SK-N-SH treated with all-trans-retinoic acid at 6 μM for 48 hours (cell line): ENCODE measurements around the gene ARFGAP3.

Experiments used
- ATAC-seq: fragments of 200-7000 bp; cut with Tn5 transposase; 3 replicates; pipeline ENCODE4 v1.9.1; 2020; ENCODE audit warnings: mild to moderate bottlenecking, moderate library complexity
- ARNTL ChIP-seq: fragments of 450-650 bp; formaldehyde crosslinking; IDR thresholded peaks from 2 replicates; pipeline ENCODE4 v1.5.0; 2020; ENCODE audit warnings: low read depth, mild to moderate bottlenecking, moderate library complexity, borderline replicate concordance
- BACH2 ChIP-seq: fragments of 250-450 bp; sonication (Bioruptor Pico); IDR thresholded peaks from 2 replicates; pipeline ENCODE4 v1.9.0; 2021; ENCODE audit warnings: mild to moderate bottlenecking, borderline replicate concordance
- CSDC2 ChIP-seq: fragments of 250-450 bp; sonication (Bioruptor Pico); IDR thresholded peaks from 2 replicates; pipeline ENCODE4 v1.5.0; 2020; ENCODE audit warnings: mild to moderate bottlenecking, moderate library complexity
- ESRRG ChIP-seq: fragments of 250-450 bp; sonication (Bioruptor Pico); IDR thresholded peaks from 2 replicates; pipeline ENCODE4 v1.6.1; 2021; ENCODE audit warnings: mild to moderate bottlenecking
- GLIS3 ChIP-seq: fragments of 250-450 bp; sonication (Bioruptor Pico); IDR thresholded peaks from 2 replicates; pipeline ENCODE4 v1.5.0; 2020; ENCODE audit warnings: mild to moderate bottlenecking, moderate library complexity
- ISL1 ChIP-seq: fragments of 250-450 bp; sonication (Bioruptor Pico); IDR thresholded peaks from 2 replicates; pipeline ENCODE4 v2.1.2; 2022; ENCODE audit warnings: mild to moderate bottlenecking, moderate library complexity
- OSR1 ChIP-seq: fragments of 250-450 bp; sonication (Bioruptor Pico); IDR thresholded peaks from 2 replicates; pipeline ENCODE4 v1.8.0; 2022; ENCODE audit warnings: moderate library complexity, mild to moderate bottlenecking, inconsistent platforms
- PPARA ChIP-seq: fragments of 250-450 bp; sonication (Bioruptor Pico); IDR thresholded peaks from 2 replicates; pipeline ENCODE4 v1.5.0; 2020; ENCODE audit warnings: mild to moderate bottlenecking, borderline replicate concordance
- RARB ChIP-seq: fragments of 250-450 bp; sonication (Bioruptor Pico); IDR thresholded peaks from 2 replicates; pipeline ENCODE4 v1.8.0; 2021; ENCODE audit warnings: mild to moderate bottlenecking, moderate library complexity
- SNAI2 ChIP-seq: fragments of 250-450 bp; sonication (Bioruptor Pico); IDR thresholded peaks from 2 replicates; pipeline ENCODE4 v1.5.0; 2020; ENCODE audit warnings: mild to moderate bottlenecking, moderate library complexity
- TCF4 ChIP-seq: fragments of 250-450 bp; sonication (Bioruptor Pico); IDR thresholded peaks from 2 replicates; pipeline ENCODE4 v1.8.0; 2021; ENCODE audit warnings: mild to moderate bottlenecking, moderate library complexity, borderline replicate concordance
- TOX ChIP-seq: fragments of 250-450 bp; sonication (Bioruptor Pico); IDR thresholded peaks from 2 replicates; pipeline ENCODE4 v1.8.0; 2021; ENCODE audit warnings: mild to moderate bottlenecking, moderate library complexity, borderline replicate concordance
- ZC3H10 ChIP-seq: fragments of 250-450 bp; sonication (Bioruptor Pico); IDR thresholded peaks from 2 replicates; pipeline ENCODE4 v1.5.1; 2021; ENCODE audit warnings: mild to moderate bottlenecking, moderate library complexity
- ZFP3 ChIP-seq: fragments of 250-450 bp; sonication (Bioruptor Pico); IDR thresholded peaks from 2 replicates; pipeline ENCODE4 v1.5.0; 2020; ENCODE audit warnings: mild to moderate bottlenecking, moderate library complexity
- ZFP30 ChIP-seq: fragments of 450-650 bp; formaldehyde crosslinking; IDR thresholded peaks from 2 replicates; pipeline ENCODE4 v1.5.0; 2022; ENCODE audit warnings: mild to moderate bottlenecking, moderate library complexity
- ZNF565 ChIP-seq: fragments of 450-650 bp; formaldehyde crosslinking; conservative IDR thresholded peaks from 2 replicates; pipeline ENCODE4 v1.5.0; 2020; ENCODE audit warnings: low read depth, mild to moderate bottlenecking, moderate library complexity
- ZNF70 ChIP-seq: fragments of 450-650 bp; formaldehyde crosslinking; IDR thresholded peaks from 2 replicates; pipeline ENCODE4 v1.5.0; 2020; ENCODE audit warnings: mild to moderate bottlenecking, moderate library complexity
- ZNF8 ChIP-seq: fragments of 450-650 bp; formaldehyde crosslinking; IDR thresholded peaks from 2 replicates; pipeline ENCODE4 v1.5.0; 2020; ENCODE audit warnings: mild to moderate bottlenecking, moderate library complexity
- TF ChIP-seq, protein P1 (sequence below): fragments of 250-450 bp; sonication (Bioruptor Pico); IDR thresholded peaks from 2 replicates; pipeline ENCODE4 v1.5.1; 2020; ENCODE audit warnings: low read depth, mild to moderate bottlenecking, moderate library complexity
- TF ChIP-seq, protein P2 (sequence below): fragments of 250-450 bp; sonication (Bioruptor Pico); IDR thresholded peaks from 2 replicates; pipeline ENCODE4 v1.5.0; 2020; ENCODE audit warnings: mild to moderate bottlenecking, moderate library complexity
- TF ChIP-seq, protein P3 (sequence below): fragments of 250-450 bp; sonication (Bioruptor Pico); IDR thresholded peaks from 2 replicates; pipeline ENCODE4 v1.5.1; 2021; ENCODE audit warnings: mild to moderate bottlenecking, moderate library complexity
- TF ChIP-seq, protein P4 (sequence below): fragments of 250-450 bp; sonication (Bioruptor Pico); IDR thresholded peaks from 2 replicates; pipeline ENCODE4 v1.8.0; 2020; ENCODE audit warnings: mild to moderate bottlenecking, moderate library complexity, borderline replicate concordance

ARFGAP3 gene

DNA sequence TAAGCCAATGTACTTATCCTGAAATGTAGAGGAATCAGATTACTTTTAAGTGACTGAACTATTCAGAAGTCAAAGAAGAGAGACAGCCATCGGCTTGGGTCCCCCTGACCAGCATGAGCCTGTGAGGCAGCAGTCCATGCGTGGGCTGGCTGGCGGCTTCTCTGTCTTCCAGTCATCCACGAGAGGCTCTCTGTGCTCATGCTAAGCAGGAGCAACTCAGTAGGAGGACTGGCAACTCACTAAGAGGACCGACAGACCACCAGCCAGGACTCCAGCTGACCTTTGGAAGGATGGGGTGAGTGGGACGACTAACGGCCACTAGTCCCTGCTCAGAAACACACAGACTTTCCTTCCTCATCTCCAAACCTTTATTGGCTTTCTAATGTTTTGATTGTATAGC lies 43.6 kb downstream of the ARFGAP3 start:
- TF ChIP-seq ZFP30 (CRISPR knock-in tag) (no peak), GLIS3 (no peak), ZNF8 (CRISPR knock-in tag) (no peak), ARNTL (no peak), RARB (CRISPR knock-in tag) (no peak), ZNF70 (CRISPR knock-in tag) (no peak), BACH2 (no peak), ZNF565 (CRISPR knock-in tag) (no peak), TCF4 (CRISPR knock-in tag) (no peak)
- TF ChIP-seq, protein P1, sequence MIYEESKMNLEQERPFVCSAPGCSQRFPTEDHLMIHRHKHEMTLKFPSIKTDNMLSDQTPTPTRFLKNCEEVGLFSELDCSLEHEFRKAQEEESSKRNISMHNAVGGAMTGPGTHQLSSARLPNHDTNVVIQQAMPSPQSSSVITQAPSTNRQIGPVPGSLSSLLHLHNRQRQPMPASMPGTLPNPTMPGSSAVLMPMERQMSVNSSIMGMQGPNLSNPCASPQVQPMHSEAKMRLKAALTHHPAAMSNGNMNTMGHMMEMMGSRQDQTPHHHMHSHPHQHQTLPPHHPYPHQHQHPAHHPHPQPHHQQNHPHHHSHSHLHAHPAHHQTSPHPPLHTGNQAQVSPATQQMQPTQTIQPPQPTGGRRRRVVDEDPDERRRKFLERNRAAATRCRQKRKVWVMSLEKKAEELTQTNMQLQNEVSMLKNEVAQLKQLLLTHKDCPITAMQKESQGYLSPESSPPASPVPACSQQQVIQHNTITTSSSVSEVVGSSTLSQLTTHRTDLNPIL (CRISPR knock-in tag), result no peak
- no peak for ATAC-seq

DNA sequence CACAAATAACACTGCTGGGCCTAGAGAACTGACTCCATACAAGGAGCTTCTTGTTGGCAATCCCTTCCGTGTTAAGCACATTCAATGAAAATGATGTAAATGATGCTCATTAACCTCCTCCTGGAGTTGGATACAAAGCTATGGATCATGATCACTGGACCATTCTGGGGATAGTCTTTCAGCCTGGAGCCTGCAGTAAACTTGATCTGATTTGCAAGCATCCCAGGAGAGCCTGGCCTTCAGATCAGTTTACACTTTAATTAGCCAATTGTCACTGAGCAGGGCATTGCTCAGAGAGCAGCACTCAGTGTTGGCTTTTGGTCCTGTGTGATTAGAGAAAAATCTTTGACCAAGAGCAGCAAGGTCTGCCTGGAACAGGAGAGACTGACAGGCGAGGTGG lies 45.6 kb downstream of the ARFGAP3 start:
- TF ChIP-seq, protein P2, sequence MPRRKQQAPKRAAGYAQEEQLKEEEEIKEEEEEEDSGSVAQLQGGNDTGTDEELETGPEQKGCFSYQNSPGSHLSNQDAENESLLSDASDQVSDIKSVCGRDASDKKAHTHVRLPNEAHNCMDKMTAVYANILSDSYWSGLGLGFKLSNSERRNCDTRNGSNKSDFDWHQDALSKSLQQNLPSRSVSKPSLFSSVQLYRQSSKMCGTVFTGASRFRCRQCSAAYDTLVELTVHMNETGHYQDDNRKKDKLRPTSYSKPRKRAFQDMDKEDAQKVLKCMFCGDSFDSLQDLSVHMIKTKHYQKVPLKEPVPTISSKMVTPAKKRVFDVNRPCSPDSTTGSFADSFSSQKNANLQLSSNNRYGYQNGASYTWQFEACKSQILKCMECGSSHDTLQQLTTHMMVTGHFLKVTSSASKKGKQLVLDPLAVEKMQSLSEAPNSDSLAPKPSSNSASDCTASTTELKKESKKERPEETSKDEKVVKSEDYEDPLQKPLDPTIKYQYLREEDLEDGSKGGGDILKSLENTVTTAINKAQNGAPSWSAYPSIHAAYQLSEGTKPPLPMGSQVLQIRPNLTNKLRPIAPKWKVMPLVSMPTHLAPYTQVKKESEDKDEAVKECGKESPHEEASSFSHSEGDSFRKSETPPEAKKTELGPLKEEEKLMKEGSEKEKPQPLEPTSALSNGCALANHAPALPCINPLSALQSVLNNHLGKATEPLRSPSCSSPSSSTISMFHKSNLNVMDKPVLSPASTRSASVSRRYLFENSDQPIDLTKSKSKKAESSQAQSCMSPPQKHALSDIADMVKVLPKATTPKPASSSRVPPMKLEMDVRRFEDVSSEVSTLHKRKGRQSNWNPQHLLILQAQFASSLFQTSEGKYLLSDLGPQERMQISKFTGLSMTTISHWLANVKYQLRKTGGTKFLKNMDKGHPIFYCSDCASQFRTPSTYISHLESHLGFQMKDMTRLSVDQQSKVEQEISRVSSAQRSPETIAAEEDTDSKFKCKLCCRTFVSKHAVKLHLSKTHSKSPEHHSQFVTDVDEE (CRISPR knock-in tag), result no peak
- no peak for TF ChIP-seq ESRRG (CRISPR knock-in tag)
- no peak for TF ChIP-seq ARNTL
- no peak for TF ChIP-seq OSR1 (CRISPR knock-in tag)
- TF ChIP-seq ISL1 (CRISPR knock-in tag), result no peak
- no peak for TF ChIP-seq ZNF70 (CRISPR knock-in tag)
- no peak for TF ChIP-seq PPARA (CRISPR knock-in tag)
- no peak for TF ChIP-seq ZFP30 (CRISPR knock-in tag)
- TF ChIP-seq, protein P3, sequence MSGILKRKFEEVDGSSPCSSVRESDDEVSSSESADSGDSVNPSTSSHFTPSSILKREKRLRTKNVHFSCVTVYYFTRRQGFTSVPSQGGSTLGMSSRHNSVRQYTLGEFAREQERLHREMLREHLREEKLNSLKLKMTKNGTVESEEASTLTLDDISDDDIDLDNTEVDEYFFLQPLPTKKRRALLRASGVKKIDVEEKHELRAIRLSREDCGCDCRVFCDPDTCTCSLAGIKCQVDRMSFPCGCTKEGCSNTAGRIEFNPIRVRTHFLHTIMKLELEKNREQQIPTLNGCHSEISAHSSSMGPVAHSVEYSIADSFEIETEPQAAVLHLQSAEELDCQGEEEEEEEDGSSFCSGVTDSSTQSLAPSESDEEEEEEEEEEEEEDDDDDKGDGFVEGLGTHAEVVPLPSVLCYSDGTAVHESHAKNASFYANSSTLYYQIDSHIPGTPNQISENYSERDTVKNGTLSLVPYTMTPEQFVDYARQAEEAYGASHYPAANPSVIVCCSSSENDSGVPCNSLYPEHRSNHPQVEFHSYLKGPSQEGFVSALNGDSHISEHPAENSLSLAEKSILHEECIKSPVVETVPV, result no peak
- TF ChIP-seq SNAI2 (CRISPR knock-in tag), result no peak
- no peak for TF ChIP-seq TCF4 (CRISPR knock-in tag)
- TF ChIP-seq ZFP3 (CRISPR knock-in tag), result no peak
- no peak for TF ChIP-seq ZNF565 (CRISPR knock-in tag)
- no peak for TF ChIP-seq TOX (CRISPR knock-in tag)
- TF ChIP-seq, protein P4, sequence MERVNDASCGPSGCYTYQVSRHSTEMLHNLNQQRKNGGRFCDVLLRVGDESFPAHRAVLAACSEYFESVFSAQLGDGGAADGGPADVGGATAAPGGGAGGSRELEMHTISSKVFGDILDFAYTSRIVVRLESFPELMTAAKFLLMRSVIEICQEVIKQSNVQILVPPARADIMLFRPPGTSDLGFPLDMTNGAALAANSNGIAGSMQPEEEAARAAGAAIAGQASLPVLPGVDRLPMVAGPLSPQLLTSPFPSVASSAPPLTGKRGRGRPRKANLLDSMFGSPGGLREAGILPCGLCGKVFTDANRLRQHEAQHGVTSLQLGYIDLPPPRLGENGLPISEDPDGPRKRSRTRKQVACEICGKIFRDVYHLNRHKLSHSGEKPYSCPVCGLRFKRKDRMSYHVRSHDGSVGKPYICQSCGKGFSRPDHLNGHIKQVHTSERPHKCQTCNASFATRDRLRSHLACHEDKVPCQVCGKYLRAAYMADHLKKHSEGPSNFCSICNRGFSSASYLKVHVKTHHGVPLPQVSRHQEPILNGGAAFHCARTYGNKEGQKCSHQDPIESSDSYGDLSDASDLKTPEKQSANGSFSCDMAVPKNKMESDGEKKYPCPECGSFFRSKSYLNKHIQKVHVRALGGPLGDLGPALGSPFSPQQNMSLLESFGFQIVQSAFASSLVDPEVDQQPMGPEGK (CRISPR knock-in tag), result no peak
- TF ChIP-seq GLIS3, result no peak
- TF ChIP-seq, all 23 proteins: peak for 0
- ATAC-seq, result no peak

DNA sequence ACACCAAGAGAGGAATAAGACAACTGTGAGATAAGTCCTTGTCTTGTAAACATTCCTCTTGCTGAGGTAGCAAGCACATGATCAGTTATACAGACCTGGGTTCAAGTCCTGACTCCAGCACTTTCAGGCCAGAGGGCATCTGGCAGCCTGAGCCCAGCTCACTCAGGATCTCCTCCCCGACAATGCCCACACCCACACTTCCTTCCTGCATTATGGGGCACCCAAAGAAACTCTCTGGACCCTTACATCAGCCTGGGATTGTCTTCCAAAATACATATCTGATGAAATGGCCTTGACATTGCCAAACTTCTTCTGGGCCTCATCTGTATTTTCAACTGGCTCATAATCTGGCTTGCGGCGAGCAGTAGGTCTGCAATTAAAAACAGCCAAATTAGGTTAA lies 48.6 kb downstream of the ARFGAP3 start:
- no peak for TF ChIP-seq RARB (CRISPR knock-in tag)
- TF ChIP-seq ARNTL, result no peak
- no peak for TF ChIP-seq CSDC2 (CRISPR knock-in tag)
- no peak for TF ChIP-seq ISL1 (CRISPR knock-in tag)
- no peak for TF ChIP-seq ZC3H10 (CRISPR knock-in tag)
- no peak for TF ChIP-seq SNAI2 (CRISPR knock-in tag)
- no peak for TF ChIP-seq ZFP3 (CRISPR knock-in tag)
- ATAC-seq, result no peak

DNA sequence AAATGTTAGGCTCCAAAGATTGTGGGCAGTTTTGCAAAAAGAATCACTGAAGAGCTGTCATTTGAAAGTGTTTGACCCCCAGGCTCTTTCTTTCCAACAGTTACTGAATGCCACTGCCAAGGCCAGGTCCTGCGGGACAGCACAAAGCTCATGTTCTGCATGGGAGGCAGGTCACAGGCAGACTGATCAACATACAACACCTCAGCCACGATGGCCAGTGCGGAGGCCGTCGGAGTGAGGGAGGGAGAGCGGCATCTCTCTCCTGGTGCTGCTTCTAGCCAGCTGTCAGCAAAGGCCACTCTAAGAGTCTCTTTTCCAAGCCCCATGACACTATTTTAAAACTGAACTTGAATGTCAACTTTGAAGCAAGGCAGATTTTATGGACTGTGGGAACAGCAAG lies 49.9 kb downstream of the ARFGAP3 start:
- ATAC-seq, result no peak
- TF ChIP-seq ZC3H10 (CRISPR knock-in tag) (no peak), ESRRG (CRISPR knock-in tag) (no peak), GLIS3 (no peak), BACH2 (no peak), RARB (CRISPR knock-in tag) (no peak), TCF4 (CRISPR knock-in tag) (no peak), ARNTL (no peak), PPARA (CRISPR knock-in tag) (no peak)
- TF ChIP-seq, protein P1 (CRISPR knock-in tag), result no peak
